Natural killer cell (primary cell): ENCODE data around the gene TRIP10. TPM values are rescaled to one million over a fixed set of nuclear protein-coding genes. Genes with fewer than 3 reads are reported as not detected.

Experiments used
- ATAC-seq, 3 donors: fragments of 150-1000 bp in 2 of 3; fragments of 200-7000 bp in 1 of 3; cut with Tn5 transposase; 1 replicate in 1 of 3; 2 replicates in 2 of 3; pipeline ENCODE4 v1.10.0; 2021; ENCODE audit warnings: mild to moderate bottlenecking in 2 of 3, moderate library complexity in 2 of 3
- DNase-seq, 2 donors: peaks; one replicate each; pipeline versions ENCODE4 v3.0.0 to v3.0.0-alpha.2; 2013 to 2021; ENCODE audit warnings: mixed read lengths in 1 of 2
- H3K27ac ChIP-seq: one replicate; pipeline ENCODE4 v1.5.1; 2013; ENCODE audit warnings: mild to moderate bottlenecking, low read length
- H3K27me3 ChIP-seq: one replicate; pipeline ENCODE4 v1.6.1; 2013; ENCODE audit warnings: low read length; ENCODE audit not compliant: control insufficient read depth, insufficient read depth
- H3K36me3 ChIP-seq: one replicate; pipeline ENCODE4 v1.6.1; 2013; ENCODE audit warnings: low read length; ENCODE audit not compliant: control insufficient read depth, insufficient read depth
- H3K4me1 ChIP-seq: one replicate; pipeline ENCODE4 v1.6.1; 2013; ENCODE audit warnings: low read length; ENCODE audit not compliant: control insufficient read depth, insufficient read depth
- H3K4me3 ChIP-seq: one replicate; pipeline ENCODE4 v1.5.1; 2013; ENCODE audit warnings: low read length
- H3K9me3 ChIP-seq: one replicate; pipeline ENCODE4 v1.6.1; 2013; ENCODE audit warnings: low read length; ENCODE audit not compliant: control insufficient read depth, insufficient read depth
- H3K27ac Mint-ChIP-seq, 2 donors: one replicate each; pipeline ENCODE4 v1.8.0; 2022; ENCODE audit warnings: mild to moderate bottlenecking in 2 of 2, mixed read lengths in 2 of 2, moderate library complexity in 1 of 2
- H3K27me3 Mint-ChIP-seq, 2 donors: one replicate each; pipeline ENCODE4 v1.8.0; 2022; ENCODE audit warnings: low read depth in 2 of 2, mixed read lengths in 2 of 2
- H3K36me3 Mint-ChIP-seq: one replicate; pipeline ENCODE4 v1.8.0; 2022; ENCODE audit warnings: mixed read lengths
- H3K4me1 Mint-ChIP-seq, 2 donors: one replicate each; pipeline ENCODE4 v1.8.0; 2022; ENCODE audit warnings: mixed read lengths in 2 of 2
- H3K4me3 Mint-ChIP-seq: one replicate; pipeline ENCODE4 v1.8.0; 2022; ENCODE audit warnings: mild to moderate bottlenecking, moderate library complexity, mixed read lengths
- H3K9me3 Mint-ChIP-seq, 2 donors: one replicate each; pipeline ENCODE4 v1.8.0; 2022; ENCODE audit warnings: mixed read lengths in 2 of 2
- CTCF ChIP-seq: fragments of 200-600 bp; IDR thresholded peaks from one replicate; pipeline ENCODE4 v1.8.0; 2022; ENCODE audit warnings: antibody characterized with exemption
- WGBS: methylation state at CpG from one replicate; pipeline ENCODE4 v1.1.7; 2013; ENCODE audit warnings: missing lambda C conversion rate; ENCODE audit not compliant: insufficient coverage; 5-methylcytosine and 5-hydroxymethylcytosine counted together
- intact Hi-C: fragments of 100-400 bp; cut with micrococcal nuclease; formaldehyde crosslinking; loops from one replicate; pipeline ENCODE4 v1.14.2; 2022
- total RNA-seq, 4 donors: library from RNA; stranded (reverse); fragments of 120-200 nt in 1 of 4; gene quantifications; one replicate each; pipeline versions ENCODE4 v1.2.3 to v1.2.4, GENCODE V29; 2013 to 2022

TRIP10 gene
- total RNA-seq, 3 donors from 2014 or later (not counting 1 experiment from before 2014, with no cell fraction given) = 1.0 to 5.2 (median 3.3) TPM

- no peaks in the 10 kb centered on the region for H3K36me3 Mint-ChIP-seq
- Histone ChIP-seq H3K36me3 (no peaks in the 10 kb centered on the region), H3K4me3 (no peak overlapping the region), H3K27me3 (peaks cover 3% of the 10 kb centered on the region), H3K27ac (no peak overlapping the region), H3K9me3 (no peaks in the 10 kb centered on the region), H3K4me1 (peaks cover 8% of the 10 kb centered on the region)
- no peak overlapping the region for H3K27ac Mint-ChIP-seq
- ATAC-seq (no peak), DNase-seq (no peak)
- H3K4me1 Mint-ChIP-seq = peaks cover 9 to 19% of the 10 kb centered on the region in 2 donors
- no peak overlapping the region for H3K4me3 Mint-ChIP-seq
- H3K9me3 Mint-ChIP-seq = no peaks in the 10 kb centered on the region
- intact Hi-C loops = no loop called here
- peaks cover 26 to 27% of the 10 kb centered on the region in 2 donors for H3K27me3 Mint-ChIP-seq
- TF ChIP-seq CTCF = no peak
- WGBS = 93% methylated on average over 16 of the region's 16 CpGs
Measured at GRCh38 chr19:6712231-6712630, 27.2 kb upstream of the TRIP10 start.

- H3K27ac ChIP-seq = no peak overlapping the region
- H3K4me3 Mint-ChIP-seq = no peak overlapping the region
- H3K4me3 ChIP-seq = no peak overlapping the region
- WGBS = 94% methylated on average over 20 of the region's 20 CpGs
- TF ChIP-seq CTCF = no peak
- peaks cover 8% of the 10 kb centered on the region for H3K4me1 ChIP-seq
- H3K27me3 ChIP-seq = peaks cover 3% of the 10 kb centered on the region
- H3K27me3 Mint-ChIP-seq = peaks cover 27 to 28% of the 10 kb centered on the region in 2 donors
- intact Hi-C loops = no loop called here
- H3K36me3 Mint-ChIP-seq = no peaks in the 10 kb centered on the region
- no peak overlapping the region for H3K27ac Mint-ChIP-seq
- H3K9me3 ChIP-seq = no peaks in the 10 kb centered on the region
- H3K36me3 ChIP-seq = no peaks in the 10 kb centered on the region
- peaks cover 12 to 25% of the 10 kb centered on the region in 2 donors for H3K4me1 Mint-ChIP-seq
- DNase-seq (no peak), ATAC-seq (no peak)
- H3K9me3 Mint-ChIP-seq = no peaks in the 10 kb centered on the region
Measured at GRCh38 chr19:6712692-6713670, 26.5 kb upstream of the TRIP10 start.

DNA sequence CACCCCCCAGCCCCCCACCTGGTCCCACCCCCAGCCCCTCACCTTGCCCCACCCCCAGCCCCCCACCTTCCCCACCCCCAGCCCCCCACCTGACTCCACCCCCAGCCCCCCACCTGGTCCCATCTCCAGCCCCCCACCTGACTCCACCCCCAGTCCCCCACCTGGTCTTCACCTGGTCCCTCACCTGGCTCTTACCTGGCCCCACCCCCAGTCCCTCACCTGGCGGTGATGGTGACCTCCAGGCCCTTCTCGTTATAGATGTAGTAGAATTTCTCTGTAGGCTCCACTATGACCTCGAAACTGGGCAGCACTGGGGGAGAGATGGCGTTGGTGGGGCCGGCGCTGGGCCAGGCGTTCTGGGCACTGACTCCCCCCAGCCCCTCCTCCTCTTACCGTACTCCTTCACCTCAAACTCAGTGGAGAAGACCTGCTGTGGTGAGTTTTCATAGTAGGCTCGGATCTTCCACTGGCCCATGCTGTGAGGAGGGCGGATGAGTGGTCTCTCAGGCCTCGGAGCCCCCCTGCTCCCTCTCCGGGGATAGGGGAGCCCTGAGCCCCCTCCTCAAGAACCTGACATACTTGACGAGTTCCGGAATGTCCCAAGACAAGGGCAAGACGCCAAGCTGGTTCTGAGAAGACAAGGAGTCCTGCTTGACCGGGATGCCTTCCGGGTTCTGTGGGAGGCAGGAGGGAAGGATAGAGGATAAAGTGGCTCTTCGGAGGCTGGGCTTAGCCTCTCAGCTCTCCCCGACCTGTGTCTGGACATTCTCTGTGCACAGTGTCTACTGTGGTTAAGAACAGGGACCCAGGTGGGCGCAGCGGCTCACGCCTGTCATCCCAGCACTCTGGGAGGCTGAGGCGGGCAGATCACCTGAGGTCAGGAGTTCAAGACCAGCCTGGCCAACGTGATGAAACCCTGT, 25.4 kb upstream of the TRIP10 start:
- WGBS = 81% methylated on average over 21 of the region's 24 CpGs
- H3K27me3 ChIP-seq = peaks cover 3% of the 10 kb centered on the region
- H3K27me3 Mint-ChIP-seq = peaks cover 21 to 27% of the 10 kb centered on the region in 2 donors
- H3K27ac Mint-ChIP-seq = no peak overlapping the region
- TF ChIP-seq CTCF = no peak
- no peaks in the 10 kb centered on the region for H3K36me3 ChIP-seq
- peaks cover 12 to 23% of the 10 kb centered on the region in 2 donors for H3K4me1 Mint-ChIP-seq
- H3K9me3 Mint-ChIP-seq = no peaks in the 10 kb centered on the region
- ATAC-seq (no peak), DNase-seq (no peak)
- peaks cover 8% of the 10 kb centered on the region for H3K4me1 ChIP-seq
- no peaks in the 10 kb centered on the region for H3K9me3 ChIP-seq
- H3K27ac ChIP-seq = no peak overlapping the region
- H3K4me3 Mint-ChIP-seq = no peak overlapping the region
- H3K4me3 ChIP-seq = no peak overlapping the region
- intact Hi-C loops = no loop called here
- H3K36me3 Mint-ChIP-seq = no peaks in the 10 kb centered on the region
